ENCODE data around the gene HSDL2.
"Not testable (repeated sequence)": the region's sequence is repeated elsewhere in the genome, so short reads cannot be mapped to it uniquely, and the experiment has no call there.

The HSDL2 gene

GRCh38 chr9:112503170-112503569 is 123.3 kb downstream of the HSDL2 start:
- no peak for DNase-seq

DNA sequence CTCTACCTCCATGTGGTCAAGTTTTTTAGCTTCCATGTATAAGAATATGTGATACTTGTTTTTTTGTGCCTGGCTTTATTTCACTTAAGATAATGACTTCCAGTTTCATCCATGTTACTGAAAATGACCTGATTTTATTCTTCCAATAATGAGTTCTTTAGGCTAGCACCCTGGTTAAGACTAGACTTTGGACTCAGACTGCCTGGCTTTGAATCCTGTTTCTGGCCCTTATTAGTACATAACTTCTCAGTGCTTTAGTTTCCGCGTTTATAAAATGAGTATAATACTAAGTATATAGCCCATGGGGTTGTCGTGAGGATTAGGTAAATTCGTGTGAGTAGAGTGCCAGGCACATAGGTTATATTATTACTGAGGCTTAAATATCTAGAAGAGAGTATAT is 125.2 kb downstream of the HSDL2 start:
- DNase-seq = no peak

- DNase-seq = no peak
Measured at GRCh38 chr9:112505607-112506006, 125.7 kb downstream of the HSDL2 start.

- no peak for DNase-seq
Measured at GRCh38 chr9:112506571-112506970, 126.7 kb downstream of the HSDL2 start.

DNA sequence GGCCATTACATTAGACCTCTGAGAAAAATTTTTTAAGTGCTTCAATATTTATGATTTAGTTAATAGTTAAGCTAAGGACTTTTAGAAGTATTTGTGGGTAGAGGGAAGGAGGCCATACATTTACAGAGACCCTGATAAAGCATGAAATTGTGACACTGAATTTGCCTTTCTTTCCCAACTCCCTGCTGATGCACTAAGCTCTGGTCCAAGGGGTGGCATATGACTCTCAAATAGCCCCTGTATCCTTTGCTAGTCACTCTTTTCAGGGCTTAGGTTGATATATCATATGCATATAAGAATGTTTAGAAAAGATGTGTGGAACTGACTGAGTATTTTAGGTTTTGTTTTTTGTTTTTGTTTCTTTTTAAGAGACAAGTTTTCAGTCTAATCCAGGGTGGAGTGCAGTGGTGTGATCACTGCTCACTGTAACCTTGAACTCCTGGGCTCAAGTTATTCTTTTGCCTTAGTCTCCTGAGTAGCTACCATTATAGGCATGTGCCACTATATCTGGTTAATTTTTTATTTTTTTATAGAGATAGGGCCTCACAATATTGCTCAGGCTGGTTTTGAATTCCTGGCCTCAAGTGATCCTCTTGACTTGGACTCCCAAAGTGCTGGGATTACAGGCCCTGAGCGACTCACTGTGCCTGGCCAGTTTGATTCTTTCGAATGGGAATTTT is 127.2 kb downstream of the HSDL2 start:
- no peak for DNase-seq

DNA sequence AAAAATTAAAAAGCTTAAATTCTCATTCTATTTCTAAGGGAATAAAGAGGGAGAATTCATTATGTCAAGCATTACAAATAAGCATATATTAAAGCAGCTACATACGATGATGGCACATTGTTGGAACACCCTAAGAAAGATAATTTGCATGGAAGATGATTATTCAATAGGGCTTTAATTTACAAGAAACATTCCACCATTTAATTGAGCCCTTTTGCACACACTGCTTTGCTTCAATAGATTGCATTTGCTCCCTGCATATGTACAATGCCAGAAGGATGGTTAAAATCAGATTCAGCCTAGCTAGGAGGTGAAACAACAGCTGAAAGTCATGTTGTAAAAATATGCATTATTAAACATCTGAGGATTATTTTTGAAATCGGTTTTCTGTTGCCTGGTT is 128.5 kb downstream of the HSDL2 start:
- no peak for DNase-seq

- not testable (repeated sequence) for DNase-seq
Measured at GRCh38 chr9:112512377-112512776, 132.5 kb downstream of the HSDL2 start.

- no peak for DNase-seq
Measured at GRCh38 chr9:112516769-112517168, 136.9 kb downstream of the HSDL2 start.

GRCh38 chr9:112520069-112520468 is 140.2 kb downstream of the HSDL2 start:
- no peak for DNase-seq

DNA sequence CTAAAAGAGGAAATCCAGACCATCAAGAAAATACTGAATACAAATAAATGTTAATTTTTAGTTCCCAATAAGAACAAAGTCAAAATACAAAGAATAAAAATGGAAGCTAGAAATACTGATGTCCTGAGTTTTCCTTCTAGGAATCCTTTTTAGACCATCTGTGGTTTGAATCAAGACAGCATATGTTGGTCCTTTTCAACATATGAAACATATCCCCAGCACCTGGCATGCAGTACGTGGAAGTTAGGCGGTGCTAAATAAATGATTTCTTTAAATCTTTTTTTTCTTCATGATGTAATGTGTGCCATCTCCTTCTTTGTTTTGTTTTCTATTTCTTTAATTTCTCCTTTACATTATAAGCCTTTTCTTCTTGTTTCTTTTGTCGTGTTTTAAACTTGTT is 140.7 kb downstream of the HSDL2 start:
- DNase-seq = no peak
